ENCODE measurements around the gene AMDHD2.

AMDHD2 gene

DNA sequence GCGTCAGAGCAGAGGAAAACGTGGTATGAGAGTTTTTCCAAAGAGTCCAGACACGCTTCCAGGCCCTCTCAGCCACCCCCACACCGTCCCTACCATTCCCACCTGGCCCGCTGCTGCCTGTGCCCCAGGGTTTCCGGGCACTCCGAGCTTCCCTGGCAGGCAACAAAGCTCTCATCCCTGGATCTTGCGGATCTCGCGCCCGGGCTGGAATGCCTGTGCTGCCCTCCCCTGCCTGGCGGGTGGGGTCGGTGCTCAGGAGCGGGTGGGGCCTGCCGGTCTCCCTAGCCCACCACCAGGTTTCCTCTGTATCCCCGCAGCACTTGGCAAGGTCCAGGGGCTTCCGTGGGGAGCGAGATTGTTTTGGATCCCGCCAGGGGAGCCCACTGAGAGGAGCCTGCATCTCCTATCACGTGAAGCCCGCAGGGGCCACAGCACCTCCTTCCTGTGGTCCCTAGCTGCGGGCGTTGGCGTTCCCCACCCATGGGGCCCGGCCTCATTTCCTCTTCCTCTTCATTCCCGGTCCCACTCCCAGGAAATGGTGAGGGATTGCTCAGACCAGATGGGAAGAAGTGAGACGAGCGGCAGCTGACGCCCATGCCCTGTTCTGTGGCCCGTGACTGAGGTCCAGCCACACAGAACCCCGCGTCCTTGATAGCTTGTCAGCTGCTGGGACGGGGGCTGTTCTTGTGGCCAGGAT is 34.2 kb upstream of the AMDHD2 start:
- Histone ChIP-seq H3K4me3 (ENCODE audit: severe bottlenecking) (no peak overlapping the region), H3K27ac (ENCODE audit: poor library complexity, severe bottlenecking) (no peak overlapping the region), H3K9me3 (ENCODE audit: severe bottlenecking) (no peaks in the 10 kb centered on the region), H3K27me3 (ENCODE audit: insufficient read depth, poor library complexity, severe bottlenecking) (no peaks in the 10 kb centered on the region), H3K4me1 (ENCODE audit: insufficient read depth, poor library complexity, severe bottlenecking) (no peaks in the 10 kb centered on the region), H3K36me3 (ENCODE audit: low read depth) (no peaks in the 10 kb centered on the region)
- DNase-seq (ENCODE audit: low spot score) (no peak), ATAC-seq (ENCODE audit: low read depth) (no peak)
- no peak for TF ChIP-seq CTCF (IDR thresholded peaks at IDR 0.05; ENCODE audit: poor library complexity, severe bottlenecking)

GRCh38 chr16:2486645-2487516 is 33.3 kb upstream of the AMDHD2 start:
- H3K9me3 ChIP-seq (ENCODE audit: severe bottlenecking), result no peaks in the 10 kb centered on the region
- DNase-seq (ENCODE audit: low spot score) (no peak), ATAC-seq (ENCODE audit: low read depth) (no peak)
- no peak overlapping the region for H3K27ac ChIP-seq (ENCODE audit: poor library complexity, severe bottlenecking)
- no peaks in the 10 kb centered on the region for H3K4me1 ChIP-seq (ENCODE audit: insufficient read depth, poor library complexity, severe bottlenecking)
- H3K4me3 ChIP-seq (ENCODE audit: severe bottlenecking), result no peak overlapping the region
- no peaks in the 10 kb centered on the region for H3K27me3 ChIP-seq (ENCODE audit: insufficient read depth, poor library complexity, severe bottlenecking)
- no peak for TF ChIP-seq CTCF (IDR thresholded peaks at IDR 0.05; ENCODE audit: poor library complexity, severe bottlenecking)
- no peaks in the 10 kb centered on the region for H3K36me3 ChIP-seq (ENCODE audit: low read depth)

- DNase-seq (ENCODE audit: low spot score) (no peak), ATAC-seq (ENCODE audit: low read depth) (no peak)
- Histone ChIP-seq H3K4me3 (ENCODE audit: severe bottlenecking) (no peak overlapping the region), H3K27me3 (ENCODE audit: insufficient read depth, poor library complexity, severe bottlenecking) (no peaks in the 10 kb centered on the region), H3K36me3 (ENCODE audit: low read depth) (no peaks in the 10 kb centered on the region), H3K9me3 (ENCODE audit: severe bottlenecking) (no peaks in the 10 kb centered on the region), H3K4me1 (ENCODE audit: insufficient read depth, poor library complexity, severe bottlenecking) (no peaks in the 10 kb centered on the region), H3K27ac (ENCODE audit: poor library complexity, severe bottlenecking) (no peak overlapping the region)
- TF ChIP-seq CTCF (IDR thresholded peaks at IDR 0.05; ENCODE audit: poor library complexity, severe bottlenecking), result no peak
These were observed 32.7 kb upstream of the AMDHD2 start for GRCh38 chr16:2487517-2487842.

GRCh38 chr16:2487903-2488531 is 32.2 kb upstream of the AMDHD2 start:
- no peak for TF ChIP-seq CTCF (IDR thresholded peaks at IDR 0.05; ENCODE audit: poor library complexity, severe bottlenecking)
- Histone ChIP-seq H3K36me3 (ENCODE audit: low read depth) (no peaks in the 10 kb centered on the region), H3K27ac (ENCODE audit: poor library complexity, severe bottlenecking) (no peak overlapping the region), H3K27me3 (ENCODE audit: insufficient read depth, poor library complexity, severe bottlenecking) (no peaks in the 10 kb centered on the region), H3K4me1 (ENCODE audit: insufficient read depth, poor library complexity, severe bottlenecking) (no peaks in the 10 kb centered on the region), H3K4me3 (ENCODE audit: severe bottlenecking) (no peak overlapping the region), H3K9me3 (ENCODE audit: severe bottlenecking) (no peaks in the 10 kb centered on the region)
- DNase-seq (ENCODE audit: low spot score) (no peak), ATAC-seq (ENCODE audit: low read depth) (no peak)

All from RWPE2 (cell line).